ENCODE data around the gene TMTC2. TPM values are rescaled to one million over a fixed set of nuclear protein-coding genes. Genes with fewer than 3 reads are reported as not detected.

The TMTC2 gene
- total and polyA plus RNA-seq, 2 donors (not counting 3 experiments of a cell fraction or from before 2014, with no cell fraction given), result 4.1 to 7.8 TPM

- Histone ChIP-seq H3K27ac (ENCODE audit: insufficient read depth, low read depth, low read length) (no peak overlapping the region), H3K9me1 (replicated peaks; ENCODE audit: control insufficient read depth, extremely low read depth, insufficient read depth, low read length) (no peaks in the 10 kb centered on the region), H3K27me3 (ENCODE audit: control insufficient read depth in 2 of 2, insufficient read depth in 2 of 2, low read length in 2 of 2) (no peaks in the 10 kb centered on the region), H3K79me2 (ENCODE audit: control insufficient read depth, insufficient read depth, low read length) (no peaks in the 10 kb centered on the region), H3K4me1 (ENCODE audit: control insufficient read depth, extremely low read depth, insufficient read depth, low read length) (no peaks in the 10 kb centered on the region), H3K36me3 (ENCODE audit: control insufficient read depth in 2 of 2, extremely low read depth in 1 of 2, insufficient read depth in 2 of 2, low read length in 2 of 2) (no peaks in the 10 kb centered on the region), H3K4me3 (replicated peaks in 1 of 3; ENCODE audit: insufficient read depth in 1 of 3, low read depth in 1 of 3, low read length in 3 of 3) (no peak overlapping the region), H3K9me3 (replicated peaks; ENCODE audit: control insufficient read depth, insufficient read depth, low read length) (no peaks in the 10 kb centered on the region), H4K20me1 (replicated peaks; ENCODE audit: control insufficient read depth, extremely low read depth, insufficient read depth, low read length) (no peaks in the 10 kb centered on the region), H3K9ac (replicated peaks; ENCODE audit: extremely low read depth, insufficient read depth, low read length) (no peak overlapping the region), H2AFZ (ENCODE audit: low read depth, low read length) (no peak overlapping the region), H3K4me2 (ENCODE audit: insufficient read depth, low read length) (no peak overlapping the region)
- FAIRE-seq (no peak), DNase-seq (ENCODE audit: low read depth, low spot score) (no peak)
- ChIA-PET CTCF (interaction anchor here (1.0 to 1.2 kb wide), 2 partner anchors 51 to 59 kb away, joined by 3 to 5 read pairs; no protein-coding TSS in a partner anchor), POLR2A (no interaction called here)
- no TSS peak for BruUV-seq (replicated peaks)
- dilution Hi-C loops (cut with MboI; ENCODE audit: extremely low pct_ligation_motif_present, low sequenced_read_pairs) (no loop called here), intact Hi-C loops (cut with micrococcal nuclease) (no loop called here)
- TF ChIP-seq MYC (IDR thresholded peaks at IDR 0.05; ENCODE audit: low read depth, low read length) (no peak), FOS (IDR thresholded peaks at IDR 0.05; ENCODE audit: borderline replicate concordance, insufficient read depth, low read length) (no peak), POLR2AphosphoS5 (IDR thresholded peaks at IDR 0.05; ENCODE audit: insufficient read depth, low read depth, low read length) (no peak), GATA2 (IDR thresholded peaks at IDR 0.05; ENCODE audit: insufficient read depth, insufficient read length, low read depth, low read length) (no peak), JUN (IDR thresholded peaks at IDR 0.05; ENCODE audit: borderline replicate concordance, insufficient read depth, insufficient read length, low read depth) (no peak), EZH2 (IDR thresholded peaks at IDR 0.05; ENCODE audit: borderline replicate concordance, low read depth, low read length, severe bottlenecking) (no peak), POLR2A (IDR thresholded peaks at IDR 0.05; ENCODE audit: low read depth, low read length) (no peak), CTCF (IDR thresholded peaks at IDR 0.05; ENCODE audit: extremely low read depth in 1 of 2, insufficient read depth in 1 of 2, low read depth in 1 of 2, low read length in 2 of 2) (no peak)
- TF ChIP-seq, protein P1, sequence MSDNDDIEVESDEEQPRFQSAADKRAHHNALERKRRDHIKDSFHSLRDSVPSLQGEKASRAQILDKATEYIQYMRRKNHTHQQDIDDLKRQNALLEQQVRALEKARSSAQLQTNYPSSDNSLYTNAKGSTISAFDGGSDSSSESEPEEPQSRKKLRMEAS (IDR thresholded peaks at IDR 0.05; ENCODE audit: insufficient read depth, insufficient read length), result no peak
Measured at GRCh38 chr12:82745063-82745674, 58.5 kb downstream of the TMTC2 start.
